Measurements from ENCODE around the gene TMEM266. TPM values are rescaled to one million over a fixed set of nuclear protein-coding genes. Genes with fewer than 3 reads are reported as not detected.
A peak's percentile ranks its signal among the peaks of the same experiment; 100 is the strongest.

TMEM266 gene
- total RNA-seq, 4 donors from 2014 or later: 0.17 to 0.40 TPM; not detected in 2

DNA sequence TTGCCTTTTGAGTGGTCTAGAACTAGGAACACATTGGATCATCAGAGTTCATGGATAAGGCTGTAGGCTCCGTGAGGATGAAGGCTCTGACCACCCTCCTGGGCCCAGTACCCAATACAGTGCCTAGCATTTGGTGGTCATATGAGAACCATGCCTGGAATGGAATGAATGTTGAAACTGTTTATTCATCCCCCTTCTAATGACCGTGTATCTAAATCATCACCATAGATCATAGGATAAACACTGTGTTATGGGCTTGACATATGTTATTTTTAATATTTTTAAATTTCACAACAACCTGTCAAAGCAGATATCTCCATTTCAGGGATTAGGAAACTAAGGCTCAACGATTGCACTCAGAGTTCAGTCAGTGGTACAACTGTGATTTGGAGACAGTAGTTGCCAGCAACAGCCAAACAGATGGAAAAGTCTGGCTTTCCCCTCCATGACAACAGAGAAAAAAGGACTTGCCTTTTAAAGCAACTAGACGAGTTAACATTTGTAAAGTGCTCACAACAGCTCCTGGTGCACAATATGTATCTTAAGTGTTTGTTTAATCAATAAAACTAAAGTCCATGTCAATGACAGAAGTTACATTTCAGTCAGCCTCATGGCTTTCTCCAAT is 89.6 kb downstream of the TMEM266 start:
- TF ChIP-seq, protein P1, sequence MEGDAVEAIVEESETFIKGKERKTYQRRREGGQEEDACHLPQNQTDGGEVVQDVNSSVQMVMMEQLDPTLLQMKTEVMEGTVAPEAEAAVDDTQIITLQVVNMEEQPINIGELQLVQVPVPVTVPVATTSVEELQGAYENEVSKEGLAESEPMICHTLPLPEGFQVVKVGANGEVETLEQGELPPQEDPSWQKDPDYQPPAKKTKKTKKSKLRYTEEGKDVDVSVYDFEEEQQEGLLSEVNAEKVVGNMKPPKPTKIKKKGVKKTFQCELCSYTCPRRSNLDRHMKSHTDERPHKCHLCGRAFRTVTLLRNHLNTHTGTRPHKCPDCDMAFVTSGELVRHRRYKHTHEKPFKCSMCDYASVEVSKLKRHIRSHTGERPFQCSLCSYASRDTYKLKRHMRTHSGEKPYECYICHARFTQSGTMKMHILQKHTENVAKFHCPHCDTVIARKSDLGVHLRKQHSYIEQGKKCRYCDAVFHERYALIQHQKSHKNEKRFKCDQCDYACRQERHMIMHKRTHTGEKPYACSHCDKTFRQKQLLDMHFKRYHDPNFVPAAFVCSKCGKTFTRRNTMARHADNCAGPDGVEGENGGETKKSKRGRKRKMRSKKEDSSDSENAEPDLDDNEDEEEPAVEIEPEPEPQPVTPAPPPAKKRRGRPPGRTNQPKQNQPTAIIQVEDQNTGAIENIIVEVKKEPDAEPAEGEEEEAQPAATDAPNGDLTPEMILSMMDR (IDR thresholded peaks at IDR 0.05): no peak
- TF ChIP-seq POLR2AphosphoS5 (IDR thresholded peaks at IDR 0.05) (no peak), EP300 (IDR thresholded peaks at IDR 0.05) (no peak), POLR2A (IDR thresholded peaks at IDR 0.05; ENCODE audit: low read depth) (no peak)
- Histone ChIP-seq H3K9me3 (no peaks in the 10 kb centered on the region), H3K4me3 (no peak overlapping the region), H3K4me1 (peaks cover 9 to 34% (median 31%) of the 10 kb centered on the region in 4 donors), H3K36me3 (no peaks in the 10 kb centered on the region), H3K27ac (replicated peaks in 1 of 4) (peak overlapping the region in 1 of 4 donors; percentile 42), H3K27me3 (peaks cover 0 to 35% (median 5%) of the 10 kb centered on the region in 4 donors)
- intact Hi-C loops (cut with DNase I): no loop called here
- no peak for DNase-seq (ENCODE audit: extremely low spot score)
- 33% methylated on average over 4 of the region's 4 CpGs for WGBS

DNA sequence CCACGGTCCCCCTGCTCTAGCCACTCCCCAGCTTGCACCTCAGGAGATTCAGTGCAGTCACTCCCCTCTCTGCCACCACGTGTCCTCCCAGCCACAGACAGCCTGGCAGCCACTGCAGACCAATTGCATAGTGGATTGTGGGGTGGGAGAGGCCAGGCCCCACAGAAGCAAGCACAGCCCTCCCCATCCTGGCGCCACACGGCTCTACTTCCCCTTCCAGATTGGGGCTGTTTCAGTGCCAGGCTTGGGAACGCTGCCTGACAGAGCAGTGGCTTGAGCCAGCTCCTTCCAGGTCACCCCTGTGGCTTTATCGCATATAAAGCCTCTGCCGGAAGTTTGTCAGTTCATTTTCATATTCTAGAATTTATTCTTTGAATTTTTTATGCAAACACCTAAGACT is 90.7 kb downstream of the TMEM266 start:
- H3K4me3 ChIP-seq: no peak overlapping the region
- H3K27me3 ChIP-seq: peaks cover 0 to 24% (median 5%) of the 10 kb centered on the region in 4 donors
- no peaks in the 10 kb centered on the region for H3K9me3 ChIP-seq
- H3K4me1 ChIP-seq: peaks cover 9 to 34% (median 31%) of the 10 kb centered on the region in 4 donors
- WGBS: 62% methylated on average over 5 of the region's 7 CpGs
- intact Hi-C loops (cut with DNase I): no loop called here
- H3K36me3 ChIP-seq: no peaks in the 10 kb centered on the region
- no peak for DNase-seq (ENCODE audit: extremely low spot score)
- TF ChIP-seq EP300 (IDR thresholded peaks at IDR 0.05) (no peak), POLR2A (IDR thresholded peaks at IDR 0.05; ENCODE audit: low read depth) (no peak)
- TF ChIP-seq, protein P1 (IDR thresholded peaks at IDR 0.05): no peak
- H3K27ac ChIP-seq (replicated peaks in 1 of 4): peak overlapping the region in 1 of 4 donors; percentile 5

DNA sequence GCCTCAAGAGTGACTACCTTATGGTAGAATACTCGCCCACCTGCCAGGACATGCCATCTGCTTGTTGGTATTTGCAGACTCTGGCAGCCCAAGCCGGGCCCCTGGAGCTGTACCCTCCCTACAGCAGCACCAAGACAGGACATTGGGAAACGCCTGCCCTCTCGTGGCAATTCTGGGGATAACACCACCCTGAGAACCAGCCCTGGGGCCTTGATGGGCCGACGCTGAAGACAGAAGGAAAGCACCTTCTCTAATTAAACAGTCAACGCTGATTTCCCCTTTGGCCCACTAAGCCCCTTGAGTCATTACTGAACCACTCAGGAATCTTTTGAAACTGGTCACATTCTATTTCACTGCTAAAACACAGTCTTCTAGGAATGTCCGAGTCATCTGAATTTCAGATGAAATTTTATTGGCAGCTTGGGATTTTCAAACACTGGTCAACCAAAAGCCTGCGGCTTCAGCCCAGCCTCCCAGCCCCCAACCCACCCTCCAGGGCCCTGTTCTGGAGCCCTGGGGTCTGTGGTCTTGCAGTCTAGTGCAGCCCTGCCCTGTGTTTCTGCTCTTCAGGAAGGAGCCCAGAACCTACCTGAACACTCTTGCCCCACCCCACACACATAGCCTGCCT is 91.3 kb downstream of the TMEM266 start:
- H3K9me3 ChIP-seq: no peaks in the 10 kb centered on the region
- no peaks in the 10 kb centered on the region for H3K36me3 ChIP-seq
- intact Hi-C loops (cut with DNase I): no loop called here
- H3K27ac ChIP-seq (replicated peaks in 1 of 4): peak overlapping the region in 1 of 4 donors; percentile 5
- WGBS: 27% methylated on average over 7 of the region's 9 CpGs
- H3K27me3 ChIP-seq: peaks cover 0 to 18% (median 5%) of the 10 kb centered on the region in 4 donors
- no peak overlapping the region for H3K4me3 ChIP-seq
- DNase-seq (ENCODE audit: extremely low spot score): peak; percentile 94
- TF ChIP-seq, protein P1 (IDR thresholded peaks at IDR 0.05): peak; percentile 77 to 92 (median 82)
- no peak for TF ChIP-seq POLR2AphosphoS5 (IDR thresholded peaks at IDR 0.05)
- H3K4me1 ChIP-seq: peaks cover 9 to 34% (median 31%) of the 10 kb centered on the region in 4 donors

DNA sequence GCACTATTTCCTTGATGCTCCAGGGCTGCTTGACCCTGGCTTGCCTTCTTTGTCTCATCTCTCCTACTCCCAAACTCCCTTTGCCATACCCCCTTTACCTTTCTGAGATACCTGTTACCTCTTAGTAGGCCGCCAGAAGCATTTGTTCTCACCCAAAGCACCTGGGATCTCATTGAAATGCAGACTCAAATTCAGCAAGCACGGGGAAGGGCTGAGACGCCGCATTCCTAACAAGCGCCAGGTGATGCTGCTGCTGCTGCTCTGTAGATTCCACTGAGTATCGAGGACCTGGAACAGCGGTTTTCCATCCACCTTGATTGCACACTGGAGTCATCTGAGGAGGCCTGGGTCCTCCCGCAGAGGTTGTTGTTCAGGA is 91.8 kb downstream of the TMEM266 start:
- no peaks in the 10 kb centered on the region for H3K36me3 ChIP-seq
- no peak overlapping the region for H3K4me3 ChIP-seq
- H3K27ac ChIP-seq (replicated peaks in 1 of 4): no peak overlapping the region
- 96% methylated on average over 8 of the region's 8 CpGs for WGBS
- peaks cover 9 to 34% (median 31%) of the 10 kb centered on the region in 4 donors for H3K4me1 ChIP-seq
- intact Hi-C loops (cut with DNase I): no loop called here
- H3K9me3 ChIP-seq: no peaks in the 10 kb centered on the region
- H3K27me3 ChIP-seq: peaks cover 0 to 13% (median 4%) of the 10 kb centered on the region in 4 donors
- DNase-seq (ENCODE audit: extremely low spot score): no peak
- TF ChIP-seq EP300 (IDR thresholded peaks at IDR 0.05) (no peak), POLR2AphosphoS5 (IDR thresholded peaks at IDR 0.05) (no peak), POLR2A (IDR thresholded peaks at IDR 0.05; ENCODE audit: low read depth) (no peak)
- TF ChIP-seq, protein P1 (IDR thresholded peaks at IDR 0.05): no peak
